Keratinocyte (primary cell): ENCODE measurements around the gene PTMA. TPM values are rescaled to one million over a fixed set of nuclear protein-coding genes. Genes with fewer than 3 reads are reported as not detected.

ENCODE experiments used
- DNase-seq: peaks from one replicate; pipeline ENCODE4 v3.0.0-alpha.2; 2011; ENCODE audit warnings: low read depth, missing footprints, low spot score
- FAIRE-seq: peaks from 2 replicates; lab custom pipeline; 2011; peaks lifted over from hg19 to GRCh38; lab: Jason Lieb, UNC
- H2AFZ ChIP-seq: 2 replicates; pipeline ENCODE4 v1.6.0; 2012; ENCODE audit warnings: low read length, control low read depth, inconsistent platforms; ENCODE audit not compliant: control insufficient read depth
- H3K27ac ChIP-seq: 2 replicates; pipeline ENCODE4 v1.5.1; 2011; ENCODE audit warnings: low read length; ENCODE audit not compliant: control insufficient read depth, insufficient read depth
- H3K27me3 ChIP-seq: 3 replicates; pipeline ENCODE4 v1.6.0; 2011; ENCODE audit warnings: low read length; ENCODE audit not compliant: control insufficient read depth, insufficient read depth; ENCODE audit errors: extremely low read depth
- H3K36me3 ChIP-seq, 2 experiments: 2 replicates in 1 of 2; 3 replicates in 1 of 2; pipeline ENCODE4 v1.5.1; 2011; ENCODE audit warnings: low read length in 2 of 2, mild to moderate bottlenecking in 1 of 2; ENCODE audit not compliant: control insufficient read depth in 2 of 2, insufficient read depth in 2 of 2; ENCODE audit errors: extremely low read depth in 1 of 2
- H3K4me1 ChIP-seq: 3 replicates; pipeline ENCODE4 v1.5.1; 2011; ENCODE audit warnings: low read length; ENCODE audit not compliant: control insufficient read depth, insufficient read depth; ENCODE audit errors: extremely low read depth
- H3K4me2 ChIP-seq: 3 replicates; pipeline ENCODE4 v1.6.0; 2011; ENCODE audit warnings: low read depth, low read length; ENCODE audit not compliant: control insufficient read depth, insufficient read depth; ENCODE audit errors: extremely low read depth
- H3K4me3 ChIP-seq, 3 experiments: fragments of 200-600 bp in 1 of 3; sonication (generic) in 1 of 3; 2 replicates in 2 of 3; 3 replicates in 1 of 3; pipeline ENCODE4 v1.5.1; 2011 to 2016; ENCODE audit warnings: low read length in 3 of 3, mild to moderate bottlenecking in 3 of 3, control low read depth in 2 of 3, inconsistent platforms in 1 of 3, low read depth in 1 of 3, mixed read lengths in 1 of 3, mixed run types in 1 of 3, moderate library complexity in 1 of 3; ENCODE audit not compliant: control insufficient read depth in 2 of 3, insufficient read depth in 2 of 3; ENCODE audit errors: extremely low read depth in 1 of 3
- H3K79me2 ChIP-seq: 2 replicates; pipeline ENCODE4 v1.6.0; 2012; ENCODE audit warnings: low read length; ENCODE audit not compliant: control insufficient read depth, insufficient read depth
- H3K9ac ChIP-seq: 3 replicates; pipeline ENCODE4 v1.6.0; 2011; ENCODE audit warnings: low read length; ENCODE audit not compliant: control insufficient read depth, insufficient read depth; ENCODE audit errors: extremely low read depth
- H3K9me1 ChIP-seq: 3 replicates; pipeline ENCODE4 v1.6.0; 2011; ENCODE audit warnings: low read length; ENCODE audit not compliant: control insufficient read depth, insufficient read depth; ENCODE audit errors: extremely low read depth
- H3K9me3 ChIP-seq: 2 replicates; pipeline ENCODE4 v1.5.1; 2012; ENCODE audit warnings: low read depth, low read length; ENCODE audit not compliant: control insufficient read depth
- H4K20me1 ChIP-seq: 3 replicates; pipeline ENCODE4 v1.6.0; 2011; ENCODE audit warnings: low read length; ENCODE audit not compliant: control insufficient read depth, insufficient read depth; ENCODE audit errors: extremely low read depth
- EZH2 ChIP-seq: IDR thresholded peaks from one replicate; pipeline ENCODE4 v1.6.1; 2012; ENCODE audit warnings: inconsistent platforms, mild to moderate bottlenecking, low read length, moderate library complexity
- dilution Hi-C: fragments of 300-500 bp; cut with MboI; formaldehyde crosslinking; loops from one replicate; pipeline ENCODE4 v1.7.0; 2020; ENCODE audit warnings: low sequenced_read_pairs; ENCODE audit not compliant: extremely low pct_ligation_motif_present
- polyA plus RNA-seq, 5 experiments: library from polyadenylated mRNA; depleted of rRNA in 3 of 5; stranded (reverse) in 3 of 5; stranded (forward) in 1 of 5; unstranded in 1 of 5; fragments of >200 nt; gene quantifications; 1 replicate in 1 of 5; 2 replicates in 3 of 5; 3 replicates in 1 of 5; pipeline versions ENCODE4 v1.2.1 to v1.2.3, GENCODE V29; 2011 to 2012; ENCODE audit warnings: missing spikeins in 2 of 5, low read depth in 1 of 5, low replicate concordance in 1 of 5
- TF ChIP-seq, protein P1 (sequence below), 3 experiments: IDR thresholded peaks in 1 of 3; conservative IDR thresholded peaks in 1 of 3; optimal IDR thresholded peaks in 1 of 3; 2 replicates in 2 of 3; 3 replicates in 1 of 3; pipeline versions ENCODE3 to v1.5.1; 2011; ENCODE audit warnings: low read length in 3 of 3, mild to moderate bottlenecking in 3 of 3, moderate library complexity in 2 of 3, control low read depth in 1 of 3, inconsistent platforms in 1 of 3; ENCODE audit not compliant: insufficient read depth in 2 of 3; ENCODE audit errors: extremely low read depth in 1 of 3

PTMA gene
- polyA plus RNA-seq, 1 donor (not counting 4 experiments of a cell fraction or from before 2014, with no cell fraction given): 598 TPM

DNA sequence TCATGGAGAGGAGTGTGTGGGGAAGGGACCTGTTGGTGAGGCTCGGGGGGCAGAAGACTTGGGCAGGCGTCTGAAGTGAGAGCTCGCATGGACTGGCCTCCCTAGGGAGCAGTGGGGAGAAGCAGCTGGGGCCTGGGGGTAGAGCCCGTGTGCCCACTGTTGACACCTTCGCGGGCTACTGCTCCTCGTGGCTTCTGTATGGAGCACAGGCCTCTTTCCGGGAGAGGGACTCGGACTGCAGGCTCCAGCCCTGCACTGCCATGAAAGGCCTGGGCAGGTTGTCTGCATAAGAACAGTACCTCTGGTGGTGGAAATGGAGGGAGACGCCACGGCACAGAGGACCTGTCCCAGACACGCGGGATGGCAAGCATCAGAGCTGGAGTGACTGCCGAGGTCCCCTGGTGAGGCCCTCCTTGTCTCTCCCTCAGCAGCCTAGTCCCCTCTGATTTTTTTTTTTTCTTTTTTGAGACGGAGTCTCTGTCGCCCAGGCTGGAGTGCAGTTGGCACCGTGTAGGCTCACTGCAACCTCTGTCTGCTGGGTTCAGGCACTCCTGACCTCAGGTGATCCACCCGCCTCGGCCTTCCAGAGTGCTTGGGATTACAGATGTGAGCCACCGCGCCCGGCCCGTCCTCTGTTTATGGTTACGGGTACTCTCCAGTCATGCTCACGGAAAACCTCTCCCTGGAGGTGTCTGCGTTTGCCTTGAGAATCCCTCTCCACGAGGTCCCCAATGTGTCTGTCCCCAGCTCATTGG, 44.7 kb upstream of the PTMA start:
- H3K9me1 ChIP-seq: no peaks in the 10 kb centered on the region
- no peaks in the 10 kb centered on the region for H3K36me3 ChIP-seq
- no peak overlapping the region for H3K9ac ChIP-seq
- dilution Hi-C loops: no loop called here
- H3K4me2 ChIP-seq: no peak overlapping the region
- FAIRE-seq (no peak), DNase-seq (no peak)
- H4K20me1 ChIP-seq: no peaks in the 10 kb centered on the region
- H3K27ac ChIP-seq: no peak overlapping the region
- no peak for TF ChIP-seq EZH2
- TF ChIP-seq, protein P1, sequence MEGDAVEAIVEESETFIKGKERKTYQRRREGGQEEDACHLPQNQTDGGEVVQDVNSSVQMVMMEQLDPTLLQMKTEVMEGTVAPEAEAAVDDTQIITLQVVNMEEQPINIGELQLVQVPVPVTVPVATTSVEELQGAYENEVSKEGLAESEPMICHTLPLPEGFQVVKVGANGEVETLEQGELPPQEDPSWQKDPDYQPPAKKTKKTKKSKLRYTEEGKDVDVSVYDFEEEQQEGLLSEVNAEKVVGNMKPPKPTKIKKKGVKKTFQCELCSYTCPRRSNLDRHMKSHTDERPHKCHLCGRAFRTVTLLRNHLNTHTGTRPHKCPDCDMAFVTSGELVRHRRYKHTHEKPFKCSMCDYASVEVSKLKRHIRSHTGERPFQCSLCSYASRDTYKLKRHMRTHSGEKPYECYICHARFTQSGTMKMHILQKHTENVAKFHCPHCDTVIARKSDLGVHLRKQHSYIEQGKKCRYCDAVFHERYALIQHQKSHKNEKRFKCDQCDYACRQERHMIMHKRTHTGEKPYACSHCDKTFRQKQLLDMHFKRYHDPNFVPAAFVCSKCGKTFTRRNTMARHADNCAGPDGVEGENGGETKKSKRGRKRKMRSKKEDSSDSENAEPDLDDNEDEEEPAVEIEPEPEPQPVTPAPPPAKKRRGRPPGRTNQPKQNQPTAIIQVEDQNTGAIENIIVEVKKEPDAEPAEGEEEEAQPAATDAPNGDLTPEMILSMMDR (optimal IDR thresholded peaks at IDR 0.05 in 1 of 3, IDR thresholded peaks at IDR 0.05 in 1 of 3, conservative IDR thresholded peaks at IDR 0.05 in 1 of 3; ENCODE audit: extremely low read depth in 1 of 3, insufficient read depth in 2 of 3, low read length in 3 of 3): peak in 1 of 3 experiments; percentile 4
- no peaks in the 10 kb centered on the region for H3K9me3 ChIP-seq
- no peak overlapping the region for H2AFZ ChIP-seq
- H3K79me2 ChIP-seq: no peaks in the 10 kb centered on the region
- peaks cover 19% of the 10 kb centered on the region for H3K4me1 ChIP-seq
- H3K27me3 ChIP-seq: no peaks in the 10 kb centered on the region
- H3K4me3 ChIP-seq: no peak overlapping the region

DNA sequence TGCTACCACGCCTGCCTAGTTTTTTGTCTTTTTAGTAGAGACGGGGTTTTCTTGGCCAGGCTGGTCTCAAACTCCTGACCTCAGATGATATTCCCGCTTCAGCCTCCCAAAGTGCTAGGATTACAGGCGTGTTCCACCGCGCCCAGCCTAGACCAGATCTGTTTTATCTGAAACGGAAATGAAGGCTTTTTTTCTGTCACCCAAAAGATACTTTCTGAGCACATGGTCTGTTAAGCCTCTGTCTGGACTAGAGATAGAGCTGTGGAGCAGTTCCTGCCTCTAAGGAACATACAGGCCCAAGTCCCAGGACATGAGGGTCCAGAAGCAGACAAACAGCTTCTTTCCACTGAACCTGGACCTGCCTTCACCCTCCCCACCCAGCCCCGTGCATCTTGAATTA, 43.6 kb upstream of the PTMA start:
- DNase-seq (no peak), FAIRE-seq (no peak)
- Histone ChIP-seq H3K4me3 (no peak overlapping the region), H2AFZ (no peak overlapping the region), H3K36me3 (no peaks in the 10 kb centered on the region), H3K4me2 (no peak overlapping the region), H3K27me3 (no peaks in the 10 kb centered on the region), H3K4me1 (peaks cover 19% of the 10 kb centered on the region), H3K27ac (no peak overlapping the region), H3K9me1 (no peaks in the 10 kb centered on the region), H3K79me2 (no peaks in the 10 kb centered on the region), H3K9ac (no peak overlapping the region), H3K9me3 (no peaks in the 10 kb centered on the region), H4K20me1 (no peaks in the 10 kb centered on the region)
- dilution Hi-C loops: no loop called here
- TF ChIP-seq EZH2: no peak
- TF ChIP-seq, protein P1 (optimal IDR thresholded peaks at IDR 0.05 in 1 of 3, IDR thresholded peaks at IDR 0.05 in 1 of 3, conservative IDR thresholded peaks at IDR 0.05 in 1 of 3; ENCODE audit: extremely low read depth in 1 of 3, insufficient read depth in 2 of 3, low read length in 3 of 3): no peak
